DND-41 (cell line): Measurements from ENCODE around the gene ALAS1.

ENCODE experiments used
- EZH2 ChIP-seq: IDR thresholded peaks from 3 replicates; pipeline ENCODE4 v1.6.1; 2012; ENCODE audit warnings: borderline replicate concordance, low read depth, mild to moderate bottlenecking, moderate library complexity, low read length, inconsistent platforms; ENCODE audit not compliant: severe bottlenecking
- TF ChIP-seq, protein P1 (sequence below): IDR thresholded peaks from 2 replicates; pipeline ENCODE4 v1.5.1; 2012; ENCODE audit warnings: borderline replicate concordance, low read length, moderate library complexity, mild to moderate bottlenecking; ENCODE audit not compliant: poor library complexity, severe bottlenecking; ENCODE audit errors: extremely low read depth

DNA sequence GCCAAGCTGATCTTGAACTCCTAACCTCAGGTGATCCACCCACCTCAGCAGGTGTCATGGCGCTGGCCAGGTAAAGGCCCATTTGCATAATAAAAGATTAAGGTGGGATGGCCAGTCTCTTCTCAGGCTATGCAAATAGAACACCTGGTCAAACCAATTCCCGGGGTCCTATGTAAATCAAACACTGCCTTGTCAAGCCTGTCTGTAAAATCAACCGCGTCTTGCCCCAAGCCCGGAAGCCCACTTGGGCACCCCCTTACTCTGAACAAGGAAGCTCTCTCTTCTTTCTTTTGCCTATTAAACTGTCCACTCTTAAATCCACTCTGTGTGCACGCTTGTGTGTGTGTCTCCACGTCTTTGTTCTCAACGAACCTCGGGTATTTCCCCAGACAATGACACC, 30.7 kb upstream of the ALAS1 start:
- TF ChIP-seq, protein P1, sequence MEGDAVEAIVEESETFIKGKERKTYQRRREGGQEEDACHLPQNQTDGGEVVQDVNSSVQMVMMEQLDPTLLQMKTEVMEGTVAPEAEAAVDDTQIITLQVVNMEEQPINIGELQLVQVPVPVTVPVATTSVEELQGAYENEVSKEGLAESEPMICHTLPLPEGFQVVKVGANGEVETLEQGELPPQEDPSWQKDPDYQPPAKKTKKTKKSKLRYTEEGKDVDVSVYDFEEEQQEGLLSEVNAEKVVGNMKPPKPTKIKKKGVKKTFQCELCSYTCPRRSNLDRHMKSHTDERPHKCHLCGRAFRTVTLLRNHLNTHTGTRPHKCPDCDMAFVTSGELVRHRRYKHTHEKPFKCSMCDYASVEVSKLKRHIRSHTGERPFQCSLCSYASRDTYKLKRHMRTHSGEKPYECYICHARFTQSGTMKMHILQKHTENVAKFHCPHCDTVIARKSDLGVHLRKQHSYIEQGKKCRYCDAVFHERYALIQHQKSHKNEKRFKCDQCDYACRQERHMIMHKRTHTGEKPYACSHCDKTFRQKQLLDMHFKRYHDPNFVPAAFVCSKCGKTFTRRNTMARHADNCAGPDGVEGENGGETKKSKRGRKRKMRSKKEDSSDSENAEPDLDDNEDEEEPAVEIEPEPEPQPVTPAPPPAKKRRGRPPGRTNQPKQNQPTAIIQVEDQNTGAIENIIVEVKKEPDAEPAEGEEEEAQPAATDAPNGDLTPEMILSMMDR = no peak
- no peak for TF ChIP-seq EZH2
